Activated CD4-positive, alpha-beta T cell treated with anti-CD3 and anti-CD28 coated beads for 36 hours (primary cell): ENCODE data around the gene PITPNC1. TPM values are rescaled to one million over a fixed set of nuclear protein-coding genes. Genes with fewer than 3 reads are reported as not detected.

ENCODE experiments used
- ATAC-seq: fragments of 200-7000 bp; cut with Tn5 transposase; one replicate; pipeline ENCODE4 v1.10.0; 2021; ENCODE audit warnings: mild to moderate bottlenecking, moderate library complexity
- CTCF ChIA-PET: fragments of 350-600 bp; sonication (Branson Sonifier 250); formaldehyde crosslinking; loops from one replicate; lab custom pipeline; 2021; ENCODE audit warnings: antibody characterized with exemption; lab: Charles Lee
- POLR2A ChIA-PET: fragments of 350-600 bp; sonication (Branson Sonifier 250); formaldehyde crosslinking; loops from one replicate; lab custom pipeline; 2021; ENCODE audit warnings: antibody characterized with exemption, inconsistent platforms; lab: Charles Lee
- DNase-seq: peaks from one replicate; pipeline ENCODE4 v3.0.0-alpha.2; 2020
- H3K27ac Mint-ChIP-seq: one replicate; pipeline ENCODE4 v1.8.0; 2021; ENCODE audit warnings: mixed read lengths
- H3K27me3 Mint-ChIP-seq: one replicate; pipeline ENCODE4 v1.8.0; 2021; ENCODE audit warnings: mixed read lengths
- H3K36me3 Mint-ChIP-seq: one replicate; pipeline ENCODE4 v1.8.0; 2021; ENCODE audit warnings: low read depth, mixed read lengths
- H3K4me1 Mint-ChIP-seq: one replicate; pipeline ENCODE4 v1.8.0; 2021; ENCODE audit warnings: mixed read lengths
- H3K4me3 Mint-ChIP-seq: one replicate; pipeline ENCODE4 v1.8.0; 2021; ENCODE audit warnings: mild to moderate bottlenecking, moderate library complexity, mixed read lengths
- H3K9me3 Mint-ChIP-seq: one replicate; pipeline ENCODE4 v1.8.0; 2021; ENCODE audit warnings: low read depth, mixed read lengths
- intact Hi-C, 2 experiments: fragments of 100-400 bp; cut with DNase I in 1 of 2; cut with micrococcal nuclease in 1 of 2; formaldehyde crosslinking; loops; one replicate each; pipeline versions ENCODE4 v1.14.2 to v1.15.1; 2022 to 2024; cut with DNase I, micrococcal nuclease
- total RNA-seq, 2 experiments: library from RNA; stranded (reverse); gene quantifications; one replicate each; pipeline ENCODE4 v1.2.3, GENCODE V29; 2021

PITPNC1 gene
- total RNA-seq, 2 experiments from 2014 or later, result 41.6 to 56.3 TPM

GRCh38 chr17:67557921-67558320, 180.8 kb downstream of the PITPNC1 start:
- Mint-ChIP-seq H3K36me3 (peaks cover 32% of the 10 kb centered on the region), H3K9me3 (peaks cover 2% of the 10 kb centered on the region), H3K4me1 (peaks cover 12% of the 10 kb centered on the region), H3K4me3 (no peak overlapping the region), H3K27ac (peak overlapping the region; percentile 5), H3K27me3 (no peaks in the 10 kb centered on the region)
- no peak for ATAC-seq
- ChIA-PET CTCF (interaction anchor here (1.1 kb wide), 1 partner anchor 12 kb away, joined by 5 read pairs; no protein-coding TSS in a partner anchor), POLR2A (no interaction called here)
- intact Hi-C loops, result no loop called here
- DNase-seq, result no peak

GRCh38 chr17:67558740-67559380, 181.8 kb downstream of the PITPNC1 start:
- CTCF ChIA-PET, result interaction anchor here (0.6 to 2.7 kb wide), 5 partner anchors 11 to 190 kb away, joined by 3 to 6 read pairs (median 3); no protein-coding TSS in a partner anchor
- no peak overlapping the region for H3K4me3 Mint-ChIP-seq
- peaks cover 12% of the 10 kb centered on the region for H3K4me1 Mint-ChIP-seq
- peak; percentile 26 for DNase-seq
- intact Hi-C loops, result no loop called here
- H3K27me3 Mint-ChIP-seq, result no peaks in the 10 kb centered on the region
- peaks cover 28% of the 10 kb centered on the region for H3K36me3 Mint-ChIP-seq
- H3K27ac Mint-ChIP-seq, result no peak overlapping the region
- peaks cover 2% of the 10 kb centered on the region for H3K9me3 Mint-ChIP-seq
- POLR2A ChIA-PET, result no interaction called here
- ATAC-seq, result peak; percentile 84

GRCh38 chr17:67559381-67559966, 182.4 kb downstream of the PITPNC1 start:
- Mint-ChIP-seq H3K4me1 (peaks cover 12% of the 10 kb centered on the region), H3K4me3 (no peak overlapping the region), H3K9me3 (peaks cover 2% of the 10 kb centered on the region), H3K27ac (no peak overlapping the region), H3K27me3 (no peaks in the 10 kb centered on the region), H3K36me3 (peaks cover 25% of the 10 kb centered on the region)
- peak; percentile 22 for DNase-seq
- ChIA-PET POLR2A (no interaction called here), CTCF (interaction anchor here (0.6 to 2.7 kb wide), 7 partner anchors 9 to 189 kb away, joined by 3 to 6 read pairs (median 3); no protein-coding TSS in a partner anchor)
- no peak for ATAC-seq
- intact Hi-C loops, result no loop called here

- DNase-seq (no peak), ATAC-seq (no peak)
- H3K36me3 Mint-ChIP-seq, result peaks cover 14% of the 10 kb centered on the region
- ChIA-PET CTCF (no interaction called here), POLR2A (no interaction called here)
- no peaks in the 10 kb centered on the region for H3K27me3 Mint-ChIP-seq
- H3K27ac Mint-ChIP-seq, result no peak overlapping the region
- peaks cover 12% of the 10 kb centered on the region for H3K4me1 Mint-ChIP-seq
- peaks cover 1% of the 10 kb centered on the region for H3K9me3 Mint-ChIP-seq
- H3K4me3 Mint-ChIP-seq, result no peak overlapping the region
- intact Hi-C loops, result no loop called here
Measured at GRCh38 chr17:67562005-67562404, 184.9 kb downstream of the PITPNC1 start.

GRCh38 chr17:67563692-67564228, 186.7 kb downstream of the PITPNC1 start:
- Mint-ChIP-seq H3K36me3 (peaks cover 9% of the 10 kb centered on the region), H3K27ac (no peak overlapping the region), H3K4me3 (no peak overlapping the region), H3K4me1 (peaks cover 5% of the 10 kb centered on the region), H3K9me3 (no peaks in the 10 kb centered on the region), H3K27me3 (no peaks in the 10 kb centered on the region)
- DNase-seq, result no peak
- intact Hi-C loops, result no loop called here
- ChIA-PET POLR2A (no interaction called here), CTCF (no interaction called here)
- ATAC-seq, result no peak

- ATAC-seq (no peak), DNase-seq (no peak)
- intact Hi-C loops, result no loop called here
- CTCF ChIA-PET, result no interaction called here
- Mint-ChIP-seq H3K27ac (no peak overlapping the region), H3K27me3 (no peaks in the 10 kb centered on the region), H3K9me3 (no peaks in the 10 kb centered on the region), H3K4me3 (no peak overlapping the region), H3K4me1 (peaks cover 11% of the 10 kb centered on the region), H3K36me3 (peaks cover 9% of the 10 kb centered on the region)
- POLR2A ChIA-PET, result no interaction called here
Measured at GRCh38 chr17:67565068-67565467, 188.0 kb downstream of the PITPNC1 start.

GRCh38 chr17:67566656-67567055, 189.6 kb downstream of the PITPNC1 start:
- Mint-ChIP-seq H3K27ac (no peak overlapping the region), H3K4me3 (no peak overlapping the region), H3K9me3 (no peaks in the 10 kb centered on the region), H3K27me3 (no peaks in the 10 kb centered on the region), H3K36me3 (peaks cover 9% of the 10 kb centered on the region), H3K4me1 (peaks cover 11% of the 10 kb centered on the region)
- ChIA-PET POLR2A (no interaction called here), CTCF (no interaction called here)
- intact Hi-C loops, result no loop called here
- no peak for ATAC-seq
- no peak for DNase-seq

GRCh38 chr17:67569015-67569451, 192.0 kb downstream of the PITPNC1 start:
- peaks cover 7% of the 10 kb centered on the region for H3K36me3 Mint-ChIP-seq
- intact Hi-C loops, result no loop called here
- H3K27ac Mint-ChIP-seq, result no peak overlapping the region
- DNase-seq, result no peak
- no peaks in the 10 kb centered on the region for H3K9me3 Mint-ChIP-seq
- H3K4me3 Mint-ChIP-seq, result no peak overlapping the region
- no peaks in the 10 kb centered on the region for H3K27me3 Mint-ChIP-seq
- ChIA-PET CTCF (interaction anchor here (1.3 to 2.2 kb wide), 2 partner anchors 9 to 11 kb away, joined by 5 to 6 read pairs; no protein-coding TSS in a partner anchor), POLR2A (no interaction called here)
- no peak for ATAC-seq
- H3K4me1 Mint-ChIP-seq, result peaks cover 15% of the 10 kb centered on the region

- intact Hi-C loops, result no loop called here
- H3K9me3 Mint-ChIP-seq, result no peaks in the 10 kb centered on the region
- ChIA-PET CTCF (interaction anchor here (1.3 kb wide), 1 partner anchor 12 kb away, joined by 5 read pairs; no protein-coding TSS in a partner anchor), POLR2A (no interaction called here)
- H3K4me1 Mint-ChIP-seq, result peaks cover 18% of the 10 kb centered on the region
- peaks cover 7% of the 10 kb centered on the region for H3K36me3 Mint-ChIP-seq
- no peaks in the 10 kb centered on the region for H3K27me3 Mint-ChIP-seq
- no peak overlapping the region for H3K27ac Mint-ChIP-seq
- H3K4me3 Mint-ChIP-seq, result no peak overlapping the region
- ATAC-seq (no peak), DNase-seq (no peak)
Measured at GRCh38 chr17:67569873-67570272, 192.8 kb downstream of the PITPNC1 start.

- ATAC-seq, result no peak
- POLR2A ChIA-PET, result no interaction called here
- Mint-ChIP-seq H3K27ac (no peak overlapping the region), H3K9me3 (no peaks in the 10 kb centered on the region), H3K27me3 (no peaks in the 10 kb centered on the region), H3K4me3 (no peak overlapping the region), H3K4me1 (peaks cover 18% of the 10 kb centered on the region), H3K36me3 (peaks cover 7% of the 10 kb centered on the region)
- DNase-seq, result no peak
- intact Hi-C loops, result no loop called here
- CTCF ChIA-PET, result no interaction called here
Measured at GRCh38 chr17:67570797-67571196, 193.7 kb downstream of the PITPNC1 start.

- POLR2A ChIA-PET, result no interaction called here
- H3K4me3 Mint-ChIP-seq, result no peak overlapping the region
- CTCF ChIA-PET, result interaction anchor here (0.7 kb wide), 1 partner anchor 303 kb away, joined by 3 read pairs; no protein-coding TSS in a partner anchor
- H3K27ac Mint-ChIP-seq, result no peak overlapping the region
- peaks cover 7% of the 10 kb centered on the region for H3K36me3 Mint-ChIP-seq
- DNase-seq, result no peak
- H3K9me3 Mint-ChIP-seq, result no peaks in the 10 kb centered on the region
- H3K4me1 Mint-ChIP-seq, result peaks cover 18% of the 10 kb centered on the region
- H3K27me3 Mint-ChIP-seq, result no peaks in the 10 kb centered on the region
- intact Hi-C loops, result no loop called here
- no peak for ATAC-seq
Measured at GRCh38 chr17:67571478-67571877, 194.4 kb downstream of the PITPNC1 start.
